GM19240 (cell line): ENCODE measurements around the gene SRGAP2B.
"Not testable (repeated sequence)": the region's sequence is repeated elsewhere in the genome, so short reads cannot be mapped to it uniquely, and the experiment has no call there.

Experiments used
- DNase-seq: peaks from one replicate; pipeline ENCODE4 v3.0.0; 2011; ENCODE audit warnings: low spot score; ENCODE audit not compliant: insufficient read length

Gene SRGAP2B

DNA sequence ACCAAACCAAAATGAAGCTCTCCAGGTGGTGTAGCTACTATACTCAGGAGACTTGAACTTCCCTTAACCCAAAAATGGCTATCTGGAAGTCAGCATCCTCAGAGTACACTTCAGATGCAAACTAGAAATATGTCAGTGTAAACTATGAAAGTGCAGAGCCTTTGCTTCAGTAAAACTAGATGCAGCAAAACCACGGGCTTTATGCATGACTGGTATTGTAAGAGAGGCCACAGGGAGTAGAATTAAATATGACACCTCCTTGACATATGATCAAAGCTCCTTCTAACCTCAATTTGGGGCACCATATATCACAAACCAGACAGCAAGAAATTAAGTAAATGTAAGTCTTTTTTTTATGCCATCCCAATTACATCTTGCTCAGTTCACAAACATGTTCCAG is 47.6 kb downstream of the SRGAP2B start:
- not testable (repeated sequence) for DNase-seq

DNA sequence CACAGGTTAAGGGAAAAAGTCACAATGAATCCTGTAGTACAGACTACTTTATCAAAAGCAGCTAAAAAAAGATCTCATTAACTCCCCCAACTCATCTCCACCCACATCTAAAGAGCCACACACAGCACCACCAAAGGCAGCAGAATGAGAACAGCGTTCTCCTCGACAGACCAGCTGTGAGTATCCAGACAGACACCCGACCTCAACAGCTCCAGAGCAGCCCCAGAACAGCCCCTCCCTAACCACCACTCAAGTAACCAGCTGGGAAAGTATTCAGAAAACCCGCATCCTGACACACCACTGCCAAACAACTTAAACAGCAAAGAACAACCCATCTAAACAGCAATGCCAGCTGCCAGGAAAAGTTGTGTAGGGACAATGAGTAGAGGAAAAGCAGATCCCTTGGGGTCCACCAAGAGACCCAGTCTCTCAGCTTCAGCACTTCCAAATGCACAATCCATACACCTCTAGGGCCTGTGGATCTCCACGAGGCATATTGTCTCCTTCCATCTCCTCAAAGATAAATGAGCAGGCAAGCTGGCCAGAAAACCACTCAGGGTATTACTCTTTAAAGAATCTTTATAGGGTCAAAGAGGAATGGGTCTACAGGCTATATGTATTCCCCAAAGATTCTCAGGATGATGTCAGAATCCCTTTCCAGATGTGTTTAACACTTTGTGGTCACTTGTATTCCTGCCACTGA is 49.4 kb downstream of the SRGAP2B start:
- DNase-seq, result not testable (repeated sequence)

DNA sequence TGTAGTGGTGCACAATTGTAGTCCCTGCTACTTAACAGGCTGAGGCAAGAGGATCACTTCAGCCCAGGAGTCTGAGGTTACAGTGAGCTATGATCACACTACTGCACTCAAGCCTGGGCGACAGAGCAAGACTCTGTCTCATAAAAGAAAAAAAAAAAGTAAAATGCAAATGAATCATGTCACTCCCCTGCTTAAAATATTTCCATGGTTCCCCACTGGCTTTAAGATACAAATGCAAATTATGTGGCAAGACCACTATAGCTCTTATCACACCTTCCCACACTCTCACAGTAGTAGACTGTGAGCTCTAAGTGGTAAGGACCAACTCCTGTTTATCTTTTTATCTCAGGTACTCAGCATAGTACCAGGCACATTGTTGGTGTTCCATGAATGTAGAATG is 53.6 kb downstream of the SRGAP2B start:
- DNase-seq, result not testable (repeated sequence)

DNA sequence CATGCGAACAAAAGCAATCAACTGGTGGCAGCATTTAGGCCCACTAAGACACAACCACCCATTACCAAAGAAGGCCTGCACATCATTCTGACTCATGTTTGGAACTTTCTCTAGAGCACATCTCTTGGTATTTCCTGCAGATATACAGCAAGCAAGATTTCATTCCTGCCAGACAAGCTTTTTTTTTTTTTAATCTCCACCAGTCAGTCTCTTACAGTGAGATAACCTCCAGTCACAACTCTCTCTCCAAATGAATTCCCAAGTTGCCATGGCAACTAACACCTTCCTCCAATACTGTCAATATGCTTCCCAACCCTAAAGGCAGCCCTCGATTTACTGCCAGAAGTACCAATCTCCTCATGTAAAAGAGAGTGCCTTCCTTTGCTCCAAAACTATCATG is 59.1 kb downstream of the SRGAP2B start:
- not testable (repeated sequence) for DNase-seq

DNA sequence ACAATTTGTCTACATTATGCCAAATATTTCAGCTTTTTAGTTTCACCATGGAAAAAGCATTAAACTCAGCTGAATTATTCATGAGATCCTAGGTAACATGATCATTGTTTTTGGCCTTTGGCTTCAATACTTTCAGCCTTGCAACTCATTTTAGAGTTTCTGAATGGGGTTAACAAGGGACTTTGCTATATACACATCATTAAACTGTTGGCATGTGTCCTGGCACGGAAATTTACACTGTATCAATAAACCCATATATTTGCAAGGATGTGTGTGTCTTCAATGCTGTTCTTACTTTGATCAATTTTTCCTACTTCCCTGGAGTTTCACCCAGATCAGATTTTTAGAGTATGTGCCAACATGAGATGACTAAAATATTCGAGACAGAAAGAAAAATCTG is 61.6 kb downstream of the SRGAP2B start:
- not testable (repeated sequence) for DNase-seq

DNA sequence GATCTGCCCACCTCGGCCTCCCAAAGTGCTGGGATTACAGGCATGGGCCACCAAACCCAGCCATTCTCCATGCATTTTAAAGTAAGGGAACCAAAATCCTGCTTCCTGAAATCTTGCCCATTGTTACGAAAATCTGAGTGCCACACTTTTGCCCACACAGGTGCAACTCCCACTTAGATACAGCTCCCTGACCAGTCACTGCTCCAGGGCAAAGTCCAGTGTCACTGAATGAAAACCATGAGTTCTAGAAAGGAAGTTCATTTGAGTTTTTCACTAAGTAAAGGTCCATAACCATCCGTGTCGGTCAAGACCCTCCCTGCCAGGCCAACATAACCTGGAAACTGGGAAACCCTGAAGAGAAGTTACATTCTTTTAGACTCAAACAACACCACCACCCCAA is 67.9 kb downstream of the SRGAP2B start:
- not testable (repeated sequence) for DNase-seq

DNA sequence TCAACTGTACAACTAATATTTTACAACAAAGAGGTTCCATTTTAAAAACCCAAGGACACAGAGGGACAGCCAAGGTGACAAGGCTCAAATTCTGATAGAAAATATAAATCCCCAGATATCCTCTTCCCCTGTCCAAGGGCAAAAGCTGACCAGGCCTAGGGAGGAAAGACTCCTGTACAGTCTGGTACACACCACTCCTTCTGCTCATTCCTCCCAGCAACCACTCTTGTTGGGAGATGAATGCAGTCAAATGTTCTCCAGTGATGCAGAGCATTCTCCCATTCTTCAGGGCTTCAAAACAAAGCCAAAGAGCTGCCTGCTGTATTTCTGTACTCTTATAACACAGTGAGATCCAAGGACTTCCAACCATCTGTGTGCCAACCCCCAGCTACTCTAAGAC is 69.8 kb downstream of the SRGAP2B start:
- not testable (repeated sequence) for DNase-seq

DNA sequence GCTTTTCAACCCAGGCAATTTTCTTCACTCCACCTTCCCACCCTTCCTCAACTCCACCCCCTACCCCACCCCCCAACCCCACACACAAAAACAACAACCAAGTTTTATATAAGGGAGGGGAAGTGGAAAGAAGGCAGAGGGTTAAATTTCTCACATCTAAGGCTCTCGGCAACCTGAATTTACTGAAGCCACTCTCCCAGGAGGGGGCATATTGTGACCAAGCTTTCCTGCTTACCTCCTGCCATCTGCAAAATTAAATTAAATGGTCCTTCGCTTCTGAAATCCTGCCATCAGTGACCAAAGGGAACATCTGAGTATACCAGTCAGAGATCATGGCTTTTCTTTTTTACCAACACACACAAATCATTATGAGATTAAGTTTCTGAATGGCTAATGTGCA is 72.9 kb downstream of the SRGAP2B start:
- not testable (repeated sequence) for DNase-seq

DNA sequence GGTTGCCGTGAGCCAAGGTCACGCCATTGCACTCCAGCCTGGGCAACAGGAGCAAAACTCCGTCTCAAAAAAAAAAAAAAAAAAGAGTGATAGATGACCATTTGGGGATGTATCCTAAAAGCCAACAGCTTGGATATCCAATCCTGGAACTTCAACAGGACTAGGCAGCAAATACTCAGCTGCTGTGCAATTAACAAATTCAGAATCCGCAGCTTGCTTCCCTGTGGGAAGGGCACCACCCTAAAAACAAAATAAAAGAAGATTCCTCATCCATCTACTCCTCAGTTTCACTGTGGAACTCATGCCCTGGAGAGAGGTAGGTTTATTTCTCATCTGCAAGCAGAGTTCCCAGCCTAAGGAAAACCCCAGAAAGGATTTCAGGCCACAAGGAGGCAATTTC is 73.4 kb downstream of the SRGAP2B start:
- not testable (repeated sequence) for DNase-seq

DNA sequence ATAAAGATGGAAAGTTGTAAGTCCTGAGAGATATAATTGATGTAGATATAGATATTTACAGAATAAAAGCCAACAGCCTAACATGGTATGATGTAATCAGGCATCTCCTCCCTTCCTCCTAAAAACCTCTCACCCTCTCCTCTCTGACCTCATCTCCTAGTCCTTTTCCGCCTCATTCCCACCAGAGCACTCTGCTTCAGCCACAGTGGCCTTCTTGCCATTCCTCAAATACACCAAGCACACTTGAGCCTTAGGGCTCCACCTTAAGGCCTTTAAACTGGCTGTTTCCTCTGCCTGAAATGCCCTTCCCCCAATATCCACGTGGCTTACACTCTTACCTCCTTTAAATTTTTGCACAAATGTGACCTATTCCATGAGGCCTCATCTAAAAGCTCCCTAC is 75.4 kb downstream of the SRGAP2B start:
- DNase-seq, result not testable (repeated sequence)

DNA sequence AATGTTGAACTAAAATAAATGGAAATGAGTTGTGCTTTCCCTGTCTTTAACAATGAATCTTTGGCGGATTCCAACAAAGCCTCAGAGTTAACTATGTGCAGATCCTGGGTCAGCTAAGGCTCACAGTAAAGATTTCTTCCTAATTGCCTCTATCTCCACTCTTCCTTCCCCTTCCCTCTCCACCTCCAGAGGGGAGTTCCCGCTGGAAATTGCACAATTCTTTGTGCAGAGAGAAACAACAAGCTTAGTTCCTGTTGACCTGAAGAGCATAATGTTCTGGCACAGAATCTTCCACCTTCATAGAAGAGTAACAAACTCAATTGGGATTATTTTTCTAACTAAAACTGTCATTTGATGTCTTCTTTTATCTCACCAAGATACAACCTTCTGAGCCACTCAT is 77.4 kb downstream of the SRGAP2B start:
- DNase-seq, result not testable (repeated sequence)

DNA sequence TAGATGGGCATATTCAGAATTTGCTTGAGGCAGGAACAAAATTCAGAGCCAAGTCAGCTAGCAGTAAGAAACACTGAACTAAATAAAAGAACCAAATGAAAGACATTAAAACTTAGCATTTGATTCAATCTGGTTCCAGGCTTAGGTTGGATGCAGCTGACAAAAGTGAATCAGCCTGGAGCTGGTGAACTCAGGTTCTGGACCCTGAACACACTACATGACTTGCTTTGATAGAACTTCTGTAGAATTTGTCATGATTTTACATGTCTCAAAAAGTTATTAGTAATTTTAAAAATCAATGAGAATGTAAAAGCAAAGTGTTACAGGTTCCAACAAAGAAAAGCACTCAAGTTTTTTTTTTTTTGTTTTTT is 78.7 kb downstream of the SRGAP2B start:
- not testable (repeated sequence) for DNase-seq

DNA sequence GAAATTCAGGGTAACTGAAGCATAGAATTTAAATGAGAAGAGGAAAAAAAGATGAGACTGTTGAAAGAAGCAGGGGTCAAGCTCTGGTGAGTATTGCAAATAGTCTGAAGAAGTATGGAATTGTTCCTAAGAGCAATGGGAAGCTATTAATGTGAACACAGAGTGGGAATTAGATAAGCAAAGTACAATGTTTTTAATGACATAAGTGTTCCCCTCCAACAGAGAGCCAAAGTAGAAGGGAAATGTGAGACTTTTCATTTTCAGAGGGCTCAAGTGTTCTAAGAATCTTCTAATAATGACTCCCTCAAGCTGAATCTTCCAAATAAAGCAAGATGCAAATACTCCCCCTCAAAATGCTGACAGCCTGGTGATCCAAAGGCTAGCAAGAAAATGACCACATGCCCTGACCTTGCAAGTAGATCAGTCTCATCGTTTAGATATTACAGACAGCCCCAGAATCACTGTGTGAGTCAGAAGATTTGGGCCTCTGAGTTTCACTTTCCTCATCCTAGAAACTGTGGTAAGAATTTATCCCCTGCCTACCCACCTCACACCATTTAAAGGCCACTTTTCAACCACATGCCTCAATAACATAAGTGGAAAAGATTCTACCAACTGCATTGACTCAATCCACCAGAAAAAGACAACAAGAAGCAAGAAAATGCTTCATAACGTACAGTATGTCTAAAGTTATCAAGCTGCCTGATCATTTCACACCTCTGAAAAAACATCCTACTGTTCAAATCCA is 79.2 kb downstream of the SRGAP2B start:
- DNase-seq, result not testable (repeated sequence)

DNA sequence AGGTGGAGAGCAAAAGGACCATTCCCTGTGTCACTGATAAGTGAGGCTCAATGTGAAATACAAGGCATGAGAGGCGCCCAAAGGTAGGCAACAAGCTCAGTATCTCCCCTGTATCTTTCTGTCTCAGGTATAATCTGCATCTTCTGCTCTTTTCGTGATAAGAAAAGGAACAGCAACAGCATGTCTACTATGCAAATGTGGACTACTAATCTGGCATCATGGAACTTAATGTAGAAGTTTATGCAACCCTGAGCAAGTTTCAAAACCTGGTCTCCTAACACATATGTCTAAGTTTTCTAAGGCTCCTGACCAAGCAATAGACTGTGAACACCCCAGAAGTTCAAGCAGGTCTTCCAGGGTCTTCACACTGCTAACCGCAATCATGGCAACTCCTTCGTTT is 81.8 kb downstream of the SRGAP2B start:
- DNase-seq, result not testable (repeated sequence)

DNA sequence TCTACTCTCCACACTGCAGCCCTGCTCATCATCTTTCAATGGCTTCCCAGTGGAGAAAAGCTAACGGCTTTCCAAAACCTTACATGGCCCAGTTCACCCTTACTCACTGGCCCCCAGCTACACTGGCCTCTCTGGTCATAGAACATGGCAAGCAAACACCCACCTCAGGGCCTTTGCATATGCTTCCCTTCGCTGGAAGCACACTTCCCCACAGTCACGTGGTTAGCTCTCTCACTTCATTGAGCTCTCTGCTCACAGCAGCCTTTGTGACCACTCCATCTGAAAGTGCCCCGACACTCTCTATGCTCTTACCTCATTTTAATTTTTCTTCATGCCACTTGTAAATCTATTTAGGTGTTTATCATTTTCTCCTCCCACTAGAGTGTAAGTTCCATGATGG is 83.3 kb downstream of the SRGAP2B start:
- not testable (repeated sequence) for DNase-seq

DNA sequence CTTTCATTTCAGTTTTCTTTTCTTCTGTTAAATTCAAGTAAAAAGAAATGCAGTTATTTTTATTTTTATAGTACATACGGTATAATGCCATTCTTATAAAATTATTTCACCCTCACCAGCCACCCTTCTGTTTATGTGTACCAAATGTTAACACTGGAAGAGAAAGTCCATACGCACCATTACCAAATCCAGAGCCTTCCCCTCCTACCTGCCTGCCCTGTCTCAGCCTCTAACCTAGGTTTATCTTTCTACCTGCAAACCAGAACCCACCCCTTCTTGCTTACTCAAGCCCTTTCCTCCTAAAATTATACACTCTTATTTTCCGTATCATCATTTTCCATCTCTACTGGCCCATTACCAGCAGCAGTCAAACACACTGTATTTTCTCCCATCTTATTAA is 84.5 kb downstream of the SRGAP2B start:
- not testable (repeated sequence) for DNase-seq

DNA sequence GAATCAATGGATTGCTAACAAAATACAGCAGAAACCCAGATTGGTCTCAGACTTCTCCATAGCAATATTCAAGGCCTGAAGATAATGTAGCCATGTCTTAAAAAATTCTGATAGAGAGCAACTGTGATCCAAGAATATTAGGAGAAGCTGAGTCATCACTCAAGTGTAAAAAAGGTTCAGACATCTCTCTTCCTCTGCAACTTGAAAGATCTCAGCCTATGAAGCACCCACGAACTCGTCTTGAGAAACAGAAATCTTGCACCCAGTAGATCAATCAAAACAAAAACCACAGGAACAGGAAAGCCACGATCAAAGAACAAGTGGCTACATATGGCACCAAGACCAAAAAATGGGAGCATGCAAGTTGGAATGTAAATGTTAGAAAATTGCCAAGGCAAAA is 85.2 kb downstream of the SRGAP2B start:
- not testable (repeated sequence) for DNase-seq

DNA sequence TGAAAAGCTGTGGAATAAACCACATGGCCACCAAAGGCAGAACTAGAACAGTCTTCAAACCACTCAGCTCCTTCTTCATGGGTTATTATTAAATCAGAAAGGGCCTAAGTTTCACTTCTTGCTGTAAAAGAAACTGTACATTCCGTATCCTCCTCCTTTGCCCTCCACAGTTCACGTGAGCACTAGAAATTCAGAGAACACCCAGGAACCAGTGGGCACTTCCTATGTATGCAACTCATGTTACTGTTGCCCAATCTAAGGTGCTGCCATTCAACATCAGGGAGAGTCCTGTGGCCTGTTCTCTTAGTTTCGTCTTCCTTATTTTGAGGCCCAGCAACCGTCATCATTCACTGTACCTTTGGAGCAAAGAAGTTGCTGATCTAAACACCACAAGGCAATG is 86.7 kb downstream of the SRGAP2B start:
- not testable (repeated sequence) for DNase-seq

DNA sequence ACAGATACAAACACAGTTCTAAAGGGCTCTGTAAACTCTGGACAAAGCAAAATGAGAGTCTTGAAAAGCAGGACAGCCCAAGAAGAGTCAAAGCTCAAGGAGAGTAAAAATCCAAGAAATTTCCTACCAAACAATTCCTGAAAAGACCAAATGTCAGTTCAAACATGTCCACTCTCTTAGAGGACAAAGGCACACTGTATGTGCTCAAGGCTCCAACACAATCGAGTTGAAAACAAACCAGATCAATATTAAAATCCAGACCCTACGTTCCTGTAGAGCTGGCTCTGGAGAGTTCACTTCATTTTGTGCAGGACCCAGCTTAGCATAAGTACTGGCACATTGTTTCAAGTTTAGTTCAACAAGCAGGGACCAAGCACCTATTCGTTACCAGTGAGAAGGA is 90.0 kb downstream of the SRGAP2B start:
- DNase-seq, result not testable (repeated sequence)

DNA sequence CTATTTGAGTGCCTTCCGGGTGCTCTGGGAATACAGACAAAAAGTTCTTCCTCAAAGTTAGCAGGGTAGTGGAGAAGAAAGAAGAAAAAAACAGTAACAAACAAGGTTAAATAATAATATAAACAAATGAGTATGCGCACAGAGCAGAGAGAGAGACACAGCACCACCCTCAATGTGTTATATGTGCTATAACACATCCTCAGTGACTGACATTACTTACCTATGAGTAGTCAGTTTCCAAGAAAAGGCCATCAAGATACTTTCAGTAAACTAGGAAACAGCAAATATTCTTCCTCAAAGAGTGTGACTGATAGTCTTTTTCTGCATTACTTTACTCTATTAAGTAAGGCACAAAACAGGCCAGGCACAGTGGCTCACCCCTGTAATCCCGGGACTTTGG is 93.7 kb downstream of the SRGAP2B start:
- not testable (repeated sequence) for DNase-seq

DNA sequence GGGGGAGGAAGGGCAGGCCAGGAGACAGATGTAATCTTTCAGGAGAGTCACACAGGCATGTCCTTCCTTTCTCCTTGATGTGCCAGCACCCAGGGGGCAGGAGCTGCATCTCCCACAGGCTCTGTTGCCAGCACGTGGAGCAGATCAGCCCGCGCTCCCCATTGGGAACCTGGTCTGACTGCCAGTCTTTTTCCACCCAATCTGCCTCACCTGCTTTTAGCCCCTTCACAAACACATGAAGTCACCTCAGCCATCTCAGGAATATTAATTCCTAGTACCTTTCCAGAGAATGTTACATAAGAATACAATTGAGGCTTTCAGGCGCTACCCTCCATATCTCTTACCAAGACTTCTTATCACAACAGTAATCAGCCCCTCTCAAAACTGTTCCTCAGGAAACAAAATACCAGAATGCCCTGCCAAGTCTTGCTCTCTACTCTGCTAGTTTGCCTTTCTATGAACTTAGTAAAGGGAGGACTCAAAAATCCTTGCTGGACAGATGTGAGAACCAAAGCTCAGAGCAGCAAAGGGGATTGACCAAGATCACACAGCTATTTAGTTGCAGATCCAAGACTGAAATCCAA is 94.3 kb downstream of the SRGAP2B start:
- DNase-seq, result not testable (repeated sequence)

DNA sequence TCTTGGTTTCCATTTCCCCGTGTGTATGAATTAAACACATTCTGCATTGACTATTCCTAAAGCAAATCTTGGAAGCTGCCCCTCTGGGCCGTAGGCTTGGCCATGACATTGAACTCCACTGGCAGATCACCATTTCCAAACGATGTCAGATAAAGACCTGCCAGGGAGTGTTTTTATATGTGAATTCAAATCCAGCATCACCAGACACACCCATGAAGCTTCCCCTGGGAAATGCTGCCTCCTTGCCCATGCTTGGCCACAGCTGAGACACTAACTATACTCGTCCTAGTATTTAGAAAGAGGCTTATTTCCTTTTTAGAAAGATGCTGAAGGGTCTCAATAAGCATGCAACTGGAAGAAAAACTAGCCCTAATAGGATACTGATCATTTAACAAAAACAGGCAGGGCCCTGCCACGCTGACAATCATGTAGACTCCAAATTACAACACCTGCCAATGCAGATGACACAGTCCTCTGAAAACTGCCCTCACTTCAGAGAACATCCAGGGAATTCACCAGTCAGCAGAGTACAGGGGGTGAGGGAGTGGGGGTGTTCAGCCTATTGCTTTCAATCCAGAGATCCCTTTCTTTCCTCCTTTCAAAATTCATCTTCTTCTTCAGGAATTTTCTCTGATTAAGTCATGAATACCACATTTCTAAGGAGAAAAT is 94.9 kb downstream of the SRGAP2B start:
- DNase-seq, result not testable (repeated sequence)
